HG03575 (cell line): ENCODE results near the gene HMGN4.

Experiments
- ATAC-seq: cut with Tn5 transposase; IDR thresholded peaks from one replicate; pipeline ENCODE4 v1.9.1; 2021; ENCODE audit not compliant: unreplicated experiment, insufficient number of reproducible peaks, low FRiP score; ENCODE audit errors: extremely low read depth

The HMGN4 gene

GRCh38 chr6:26571592-26572296, 33.6 kb downstream of the HMGN4 start:
- ATAC-seq = no peak

DNA sequence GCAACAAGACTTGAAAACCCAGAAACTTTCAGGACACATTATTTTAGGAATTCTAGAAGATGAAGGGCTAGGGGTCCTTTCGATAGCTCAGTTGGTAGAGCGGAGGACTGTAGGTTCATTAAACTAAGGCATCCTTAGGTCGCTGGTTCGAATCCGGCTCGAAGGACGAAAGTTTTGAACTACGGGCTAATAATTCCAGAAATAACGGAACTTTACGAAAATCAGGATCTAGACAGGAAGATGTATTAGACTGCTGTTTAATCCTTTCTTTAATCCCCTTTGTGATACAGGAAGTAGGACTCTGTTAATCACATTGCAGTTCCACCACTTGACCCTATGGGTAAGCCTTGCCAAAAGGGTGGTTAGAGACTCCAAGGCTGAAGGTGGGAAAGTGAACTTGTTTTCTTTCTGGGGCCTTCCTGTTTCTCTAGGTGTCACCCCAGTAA, 37.4 kb downstream of the HMGN4 start:
- no peak for ATAC-seq

- no peak for ATAC-seq
These were observed 38.3 kb downstream of the HMGN4 start for GRCh38 chr6:26576407-26576843.

GRCh38 chr6:26576929-26577719, 39.0 kb downstream of the HMGN4 start:
- no peak for ATAC-seq

DNA sequence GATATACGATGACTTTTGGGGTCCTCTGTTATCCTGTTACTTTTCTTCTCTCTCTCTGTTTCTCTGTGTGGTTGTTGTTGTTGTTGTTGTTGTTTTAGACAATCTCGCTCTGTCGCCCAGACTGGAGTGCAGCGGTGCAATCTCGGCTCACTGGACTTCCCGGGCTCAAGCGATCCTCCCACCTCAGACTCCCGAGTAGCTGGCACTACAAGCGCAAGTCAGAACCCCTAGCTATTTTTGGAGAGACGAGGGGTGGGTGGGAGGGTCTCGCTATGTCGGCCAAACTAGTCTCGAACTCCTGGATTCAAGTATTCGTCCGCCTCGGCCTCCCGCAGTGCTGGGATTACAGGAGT, 39.5 kb downstream of the HMGN4 start:
- no peak for ATAC-seq

DNA sequence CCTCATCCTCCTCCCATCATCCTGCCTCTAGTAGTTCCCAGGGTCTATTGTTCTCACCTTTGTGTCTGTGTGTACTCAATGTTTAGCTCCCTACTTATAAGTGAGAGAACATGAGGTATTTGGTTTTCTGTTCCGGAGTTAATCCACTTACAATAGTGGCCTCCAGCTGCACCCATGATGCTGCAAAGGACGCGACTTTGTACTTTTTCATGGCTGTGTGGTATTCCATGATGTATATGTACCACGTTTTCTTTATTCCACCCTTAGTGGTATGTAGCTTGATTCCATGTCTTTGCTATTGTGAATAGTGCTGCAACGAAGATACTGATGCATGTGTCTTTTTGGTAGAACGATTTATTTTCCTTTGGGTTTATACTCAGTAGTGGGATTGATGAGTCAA, 40.1 kb downstream of the HMGN4 start:
- no peak for ATAC-seq

GRCh38 chr6:26578741-26579140, 40.6 kb downstream of the HMGN4 start:
- ATAC-seq = no peak

DNA sequence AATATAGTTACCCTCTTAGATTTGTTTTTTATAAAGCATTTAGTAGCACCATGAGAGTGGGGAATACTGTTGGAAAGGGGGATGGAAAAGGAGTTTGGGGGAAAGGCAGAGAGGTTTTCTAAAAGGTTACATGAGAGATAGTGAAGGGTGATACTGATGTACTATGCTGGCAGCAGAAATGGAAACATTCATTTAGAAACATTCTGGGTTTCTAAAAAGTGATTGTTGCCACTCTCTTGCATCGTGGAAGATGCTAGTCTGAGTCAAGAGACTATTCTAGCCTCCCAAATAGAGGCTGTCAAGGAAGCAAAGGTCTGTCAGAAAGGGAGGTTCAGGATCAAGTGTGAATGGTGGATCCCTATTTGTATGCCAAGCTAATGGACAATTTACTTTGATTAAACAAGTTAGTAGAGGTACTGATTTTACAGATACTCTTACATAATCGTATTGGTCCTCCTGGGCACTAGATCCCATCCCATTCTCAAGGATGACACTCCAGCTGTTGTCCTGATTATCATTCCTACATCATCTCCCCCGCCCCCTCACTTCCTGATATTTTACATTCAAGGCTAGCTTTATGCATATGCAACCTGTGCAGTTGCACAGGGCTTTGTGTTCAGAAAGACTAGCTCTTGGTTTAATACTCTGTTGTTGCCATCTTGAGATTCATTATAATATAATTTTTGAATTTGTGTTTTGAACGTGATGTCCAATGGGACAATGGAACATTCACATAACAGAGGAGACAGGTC, 43.2 kb downstream of the HMGN4 start:
- no peak for ATAC-seq

GRCh38 chr6:26588965-26589364, 50.8 kb downstream of the HMGN4 start:
- ATAC-seq = no peak

DNA sequence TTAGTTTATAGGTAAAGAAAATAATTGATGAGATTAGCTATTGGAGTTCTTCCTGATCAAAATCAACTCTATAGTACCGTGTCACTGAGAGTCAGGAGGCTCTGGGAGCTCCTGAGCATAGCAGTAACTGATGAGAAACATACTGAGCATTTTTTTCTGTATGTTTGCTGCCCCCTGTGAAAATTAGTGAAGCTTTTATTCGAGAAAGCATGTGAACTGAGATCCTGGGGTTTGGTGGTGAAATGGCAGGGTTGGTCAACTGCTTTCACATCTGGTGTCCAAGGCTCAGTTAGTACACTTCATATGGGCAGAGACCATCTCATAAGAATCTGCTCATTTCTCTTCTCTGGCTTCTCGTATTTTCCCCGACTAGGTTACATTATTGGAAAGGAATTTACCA, 54.5 kb downstream of the HMGN4 start:
- no peak for ATAC-seq

DNA sequence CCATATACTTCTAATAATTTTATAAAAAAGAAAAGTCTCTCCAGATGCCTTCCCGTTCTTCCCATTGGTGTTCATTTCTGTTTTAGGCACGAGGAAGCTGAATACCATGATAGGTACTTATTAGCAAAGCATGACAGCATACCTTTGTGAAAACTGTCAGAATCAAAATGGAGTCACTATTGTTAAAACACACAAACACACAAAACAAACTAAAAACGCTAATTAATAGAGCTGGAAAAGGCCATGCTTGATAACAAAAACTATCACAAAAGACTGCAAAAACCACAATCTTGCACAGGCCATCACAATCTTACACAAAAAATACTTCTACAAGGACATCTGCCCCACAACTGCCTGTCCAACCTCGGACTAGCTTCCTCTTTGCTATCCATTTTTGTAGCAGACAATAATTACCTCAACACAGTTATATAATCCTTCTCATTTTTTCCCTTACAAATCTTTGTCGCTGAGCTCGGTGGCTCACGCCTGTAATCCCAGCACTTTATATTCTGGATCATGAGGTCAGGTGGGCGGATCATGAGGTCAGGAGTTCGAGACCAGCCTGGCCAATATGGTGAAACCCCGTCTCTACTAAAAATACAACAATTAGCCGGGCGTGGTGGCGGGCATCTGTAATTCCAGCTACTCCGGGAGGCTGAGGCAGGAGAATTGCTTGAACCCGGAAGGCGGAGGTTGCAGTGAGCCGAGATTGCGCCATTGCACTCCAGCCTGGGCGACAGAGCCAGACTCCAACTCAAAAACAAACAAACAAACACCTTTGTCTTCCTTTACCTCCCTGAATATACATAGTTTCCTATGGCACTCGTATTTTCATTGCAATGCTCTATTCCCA, 55.3 kb downstream of the HMGN4 start:
- ATAC-seq = no peak

DNA sequence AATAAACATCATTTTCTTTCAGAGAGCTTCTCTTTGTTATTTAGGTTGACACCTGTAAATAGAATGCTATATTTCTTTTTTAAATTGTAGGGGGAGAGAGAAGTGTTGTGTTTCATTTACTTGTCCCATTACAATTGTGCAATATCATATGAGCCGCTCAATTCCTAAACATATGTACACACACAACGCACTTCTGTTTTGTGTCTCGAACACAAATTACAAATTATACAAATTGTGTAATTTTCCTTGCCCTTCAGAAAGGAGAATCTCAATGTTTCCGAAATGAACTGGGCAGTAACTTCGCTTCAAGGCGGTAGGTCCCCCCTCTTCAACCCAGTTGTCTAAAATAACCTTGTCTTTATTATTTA, 55.9 kb downstream of the HMGN4 start:
- ATAC-seq = no peak

- no peak for ATAC-seq
These were observed 56.8 kb downstream of the HMGN4 start for GRCh38 chr6:26594730-26595632.

DNA sequence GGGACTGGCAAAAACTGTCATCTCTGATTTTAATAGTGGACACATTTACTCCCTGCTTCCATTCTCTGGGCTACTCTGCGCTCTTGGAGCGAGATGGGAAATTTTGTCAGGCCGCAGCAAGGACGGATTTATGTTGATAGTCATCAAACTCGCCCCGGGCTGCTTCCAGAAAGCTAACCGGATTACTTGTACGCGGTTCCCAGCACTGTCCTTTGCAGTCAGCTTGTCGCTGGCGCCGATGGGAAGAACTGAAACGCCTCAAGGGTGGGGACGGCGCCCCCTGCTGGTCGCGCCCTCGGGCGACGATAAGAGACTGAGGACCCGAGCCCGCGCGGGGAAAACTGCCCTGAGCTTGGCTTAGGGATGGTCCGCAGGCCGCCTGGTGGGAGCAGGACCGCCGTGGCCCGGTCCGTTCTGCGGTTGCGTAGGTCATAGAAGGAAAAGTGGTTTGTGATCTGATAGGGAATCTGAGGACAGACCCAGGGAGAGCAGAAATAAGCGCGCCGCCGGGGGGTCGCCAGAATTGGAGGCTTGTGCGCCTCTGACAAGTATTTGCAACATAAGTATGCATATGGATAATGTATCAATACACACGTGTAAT, 57.6 kb downstream of the HMGN4 start:
- ATAC-seq = no peak
